ENCODE results near the gene KATNAL1. TPM values are rescaled to one million over a fixed set of nuclear protein-coding genes. Genes with fewer than 3 reads are reported as not detected.
A peak's percentile ranks its signal among the peaks of the same experiment; 100 is the strongest.

KATNAL1 gene
- total and polyA plus RNA-seq, 2 of the 4 experiments (the other 2 are of a cell fraction), result 6.9 to 16.8 TPM

- Histone ChIP-seq H3K4me1 (ENCODE audit: control insufficient read depth, insufficient read depth, low read length) (peaks cover 30% of the 10 kb centered on the region), H4K91ac (ENCODE audit: insufficient read depth, low read depth, low read length) (no peak overlapping the region), H3K18ac (ENCODE audit: low read depth, low read length) (no peak overlapping the region), H2BK15ac (ENCODE audit: low read depth, low read length) (no peak overlapping the region), H3K4ac (ENCODE audit: low read depth, low read length) (no peak overlapping the region), H3K4me3 (ENCODE audit: insufficient read depth, low read depth, low read length) (no peak overlapping the region), H3K9ac (ENCODE audit: low read depth, low read length) (no peak overlapping the region), H3K36me3 (ENCODE audit: control insufficient read depth, insufficient read depth, low read length) (no peaks in the 10 kb centered on the region), H4K8ac (ENCODE audit: low read depth in 2 of 2, low read length in 2 of 2) (no peak overlapping the region), H4K5ac (ENCODE audit: low read depth, low read length) (no peak overlapping the region), H3K9me1 (ENCODE audit: insufficient read depth, low read length) (peaks cover 18% of the 10 kb centered on the region), H2AK5ac (ENCODE audit: low read depth, low read length) (no peak overlapping the region; the same call in 1 of the 2 replicates), H3K27me3 (ENCODE audit: control insufficient read depth, insufficient read depth, low read length) (no peaks in the 10 kb centered on the region), H3K56ac (ENCODE audit: extremely low read depth, insufficient read depth, low read length) (no peak overlapping the region), H3K23ac (ENCODE audit: low read depth, low read length) (no peak overlapping the region), H3K79me1 (ENCODE audit: low read depth in 1 of 2, low read length in 2 of 2) (peaks cover 0 to 12% of the 10 kb centered on the region in 2 experiments; a peak in 2 of 4 replicates), H2BK120ac (ENCODE audit: low read depth, low read length) (no peak overlapping the region), H2AK9ac (replicated peaks; ENCODE audit: low read depth, low read length, poor library complexity) (peak overlapping the region; percentile 65), H2AFZ (replicated peaks; ENCODE audit: low read length, poor library complexity) (no peak overlapping the region), H3K4me2 (ENCODE audit: low read depth, low read length) (no peak overlapping the region), H3K9me3 (ENCODE audit: control insufficient read depth, insufficient read depth, low read length) (no peaks in the 10 kb centered on the region), H2BK5ac (ENCODE audit: low read depth, low read length, poor library complexity, severe bottlenecking) (no peak overlapping the region), H2BK20ac (ENCODE audit: low read depth, low read length) (no peak overlapping the region), H4K20me1 (ENCODE audit: insufficient read depth, low read length) (peaks cover 3% of the 10 kb centered on the region; the same call in 1 of the 2 replicates), H3K14ac (replicated peaks; ENCODE audit: low read depth, low read length) (no peak overlapping the region), H3K27ac (ENCODE audit: insufficient read depth, low read length) (no peak overlapping the region)
- no TSS peak for BruUV-seq (replicated peaks)
- dilution Hi-C loops (cut with HindIII; ENCODE audit: low sequenced_read_pairs, unreplicated experiment), result no loop called here
- no peak for TF ChIP-seq CEBPB (IDR thresholded peaks at IDR 0.05; ENCODE audit: low read depth, low read length)
- no peak for TF ChIP-seq SMC3 (IDR thresholded peaks at IDR 0.05; ENCODE audit: low read depth, low read length)
- no peak for TF ChIP-seq CTCF (conservative IDR thresholded peaks at IDR 0.05; ENCODE audit: low read depth, low read length)
- TF ChIP-seq NFE2L2 (IDR thresholded peaks at IDR 0.05; ENCODE audit: low read depth, low read length), result no peak
- TF ChIP-seq FOS (IDR thresholded peaks at IDR 0.05; ENCODE audit: low read depth, low read length), result no peak
- no peak for TF ChIP-seq BHLHE40 (IDR thresholded peaks at IDR 0.05; ENCODE audit: low read depth, low read length)
- no peak for TF ChIP-seq RCOR1 (IDR thresholded peaks at IDR 0.05; ENCODE audit: insufficient replicate concordance, low read length)
- TF ChIP-seq RFX5 (IDR thresholded peaks at IDR 0.05; ENCODE audit: low read depth, low read length), result no peak
- no peak for TF ChIP-seq MAZ (IDR thresholded peaks at IDR 0.05; ENCODE audit: borderline replicate concordance, low read depth, low read length)
- TF ChIP-seq, protein P1, sequence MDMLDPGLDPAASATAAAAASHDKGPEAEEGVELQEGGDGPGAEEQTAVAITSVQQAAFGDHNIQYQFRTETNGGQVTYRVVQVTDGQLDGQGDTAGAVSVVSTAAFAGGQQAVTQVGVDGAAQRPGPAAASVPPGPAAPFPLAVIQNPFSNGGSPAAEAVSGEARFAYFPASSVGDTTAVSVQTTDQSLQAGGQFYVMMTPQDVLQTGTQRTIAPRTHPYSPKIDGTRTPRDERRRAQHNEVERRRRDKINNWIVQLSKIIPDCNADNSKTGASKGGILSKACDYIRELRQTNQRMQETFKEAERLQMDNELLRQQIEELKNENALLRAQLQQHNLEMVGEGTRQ (IDR thresholded peaks at IDR 0.05; ENCODE audit: low read depth, low read length), result no peak
- TF ChIP-seq MXI1 (IDR thresholded peaks at IDR 0.05; ENCODE audit: borderline replicate concordance, low read depth, low read length), result no peak
- TF ChIP-seq POLR2A (IDR thresholded peaks at IDR 0.05; ENCODE audit: low read depth, low read length), result no peak
- TF ChIP-seq MAFK (IDR thresholded peaks at IDR 0.05; ENCODE audit: low read depth, low read length), result no peak
- TF ChIP-seq CHD1 (IDR thresholded peaks at IDR 0.05; ENCODE audit: low read depth, low read length), result no peak
- TF ChIP-seq, protein P2, sequence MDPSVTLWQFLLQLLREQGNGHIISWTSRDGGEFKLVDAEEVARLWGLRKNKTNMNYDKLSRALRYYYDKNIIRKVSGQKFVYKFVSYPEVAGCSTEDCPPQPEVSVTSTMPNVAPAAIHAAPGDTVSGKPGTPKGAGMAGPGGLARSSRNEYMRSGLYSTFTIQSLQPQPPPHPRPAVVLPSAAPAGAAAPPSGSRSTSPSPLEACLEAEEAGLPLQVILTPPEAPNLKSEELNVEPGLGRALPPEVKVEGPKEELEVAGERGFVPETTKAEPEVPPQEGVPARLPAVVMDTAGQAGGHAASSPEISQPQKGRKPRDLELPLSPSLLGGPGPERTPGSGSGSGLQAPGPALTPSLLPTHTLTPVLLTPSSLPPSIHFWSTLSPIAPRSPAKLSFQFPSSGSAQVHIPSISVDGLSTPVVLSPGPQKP (IDR thresholded peaks at IDR 0.05; ENCODE audit: borderline replicate concordance, low read depth, low read length), result no peak
- DNase-seq (no peak), ATAC-seq (ENCODE audit: low read depth) (no peak)
- intact Hi-C loops (cut with micrococcal nuclease), result no loop called here
- CTCF ChIA-PET, result interaction anchor here (0.5 kb wide), 1 partner anchor 24 kb away, joined by 3 read pairs; no protein-coding TSS in a partner anchor
- in situ Hi-C loops (cut with MboI; ENCODE audit: low sequenced_read_pairs), result no loop called here
- WGBS, 2 experiments (ENCODE audit: extremely low coverage in 2 of 2, insufficient read length in 1 of 2), result 78% methylated on average over 3 of the region's 6 CpGs; no CpG with 5 or more reads in 1 of the 2 experiments
- POLR2A ChIA-PET (ENCODE audit: unreplicated experiment), result no interaction called here
Measured at GRCh38 chr13:30337061-30337610, 29.8 kb upstream of the KATNAL1 start.

Measured in IMR-90 (cell line).